ENCODE results near the gene SNURF. TPM values are rescaled to one million over a fixed set of nuclear protein-coding genes. Genes with fewer than 3 reads are reported as not detected.

SNURF gene
- total RNA-seq, 1 donor from 2014 or later: 16.5 TPM

DNA sequence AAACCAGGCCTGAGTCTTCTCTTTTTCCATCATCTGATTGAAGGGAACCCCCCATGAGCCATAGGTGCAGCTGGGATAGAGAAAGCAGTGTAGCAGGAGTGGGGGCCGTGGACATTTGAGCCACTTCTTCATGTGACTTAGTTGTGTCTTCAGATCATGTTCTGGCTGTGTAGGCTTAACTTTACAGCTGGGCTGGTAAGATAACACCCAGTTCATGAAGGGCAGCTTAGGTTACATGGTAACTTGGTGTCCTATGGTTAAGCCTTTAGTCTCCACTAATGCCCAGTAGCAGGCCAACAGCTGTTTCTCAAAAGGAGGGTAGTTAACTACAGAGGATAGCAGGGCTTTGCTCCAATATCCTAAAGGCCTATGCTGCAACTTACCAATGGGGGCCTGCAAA lies 11.4 kb upstream of the SNURF start:
- Histone ChIP-seq H3K79me2 (ENCODE audit: insufficient read depth, low read length) (no peaks in the 10 kb centered on the region), H3K27me3 (ENCODE audit: insufficient read depth, low read length) (no peaks in the 10 kb centered on the region), H2AFZ (ENCODE audit: low read depth, low read length) (no peak overlapping the region), H3K9ac (ENCODE audit: low read length) (no peak overlapping the region), H3K4me3 (ENCODE audit: insufficient read depth, low read depth, low read length) (no peak overlapping the region), H3K27ac (ENCODE audit: low read depth, low read length) (no peak overlapping the region), H3K9me3 (ENCODE audit: insufficient read depth, low read depth, low read length) (no peaks in the 10 kb centered on the region), H3K4me1 (ENCODE audit: insufficient read depth, low read length) (no peaks in the 10 kb centered on the region), H4K20me1 (ENCODE audit: insufficient read depth, low read length) (no peaks in the 10 kb centered on the region), H3K36me3 (ENCODE audit: insufficient read depth, low read length) (no peaks in the 10 kb centered on the region), H3K4me2 (ENCODE audit: low read length) (no peak overlapping the region)
- no peak for DNase-seq (ENCODE audit: low read depth)
- Mint-ChIP-seq H3K27me3 (ENCODE audit: low read depth, unreplicated experiment) (no peaks in the 10 kb centered on the region), H3K9me3 (ENCODE audit: unreplicated experiment) (peaks cover 3% of the 10 kb centered on the region), H3K27ac (ENCODE audit: unreplicated experiment) (no peak overlapping the region), H3K4me1 (ENCODE audit: low read depth, unreplicated experiment) (no peaks in the 10 kb centered on the region), H3K4me3 (ENCODE audit: unreplicated experiment) (no peak overlapping the region), H3K36me3 (ENCODE audit: low read depth, unreplicated experiment) (peaks cover 2% of the 10 kb centered on the region)
- no peak for FAIRE-seq
- no peak for TF ChIP-seq CTCF (IDR thresholded peaks at IDR 0.05; ENCODE audit: insufficient read depth, low read depth, low read length)
- TF ChIP-seq EZH2 (IDR thresholded peaks at IDR 0.05; ENCODE audit: insufficient read depth, low read length): no peak

- Histone ChIP-seq H3K4me2 (ENCODE audit: low read length) (no peak overlapping the region), H3K27ac (ENCODE audit: low read depth, low read length) (no peak overlapping the region), H3K9ac (ENCODE audit: low read length) (no peak overlapping the region), H3K4me3 (ENCODE audit: insufficient read depth, low read depth, low read length) (no peak overlapping the region), H3K36me3 (ENCODE audit: insufficient read depth, low read length) (no peaks in the 10 kb centered on the region), H3K4me1 (ENCODE audit: insufficient read depth, low read length) (no peaks in the 10 kb centered on the region), H4K20me1 (ENCODE audit: insufficient read depth, low read length) (no peaks in the 10 kb centered on the region), H2AFZ (ENCODE audit: low read depth, low read length) (no peak overlapping the region), H3K9me3 (ENCODE audit: insufficient read depth, low read depth, low read length) (peaks cover 5% of the 10 kb centered on the region), H3K79me2 (ENCODE audit: insufficient read depth, low read length) (no peaks in the 10 kb centered on the region), H3K27me3 (ENCODE audit: insufficient read depth, low read length) (no peaks in the 10 kb centered on the region)
- FAIRE-seq (no peak), DNase-seq (ENCODE audit: low read depth) (peak; percentile 2)
- Mint-ChIP-seq H3K27me3 (ENCODE audit: low read depth, unreplicated experiment) (no peaks in the 10 kb centered on the region), H3K4me3 (ENCODE audit: unreplicated experiment) (no peak overlapping the region), H3K36me3 (ENCODE audit: low read depth, unreplicated experiment) (peaks cover 2% of the 10 kb centered on the region), H3K27ac (ENCODE audit: unreplicated experiment) (no peak overlapping the region), H3K9me3 (ENCODE audit: unreplicated experiment) (peaks cover 3% of the 10 kb centered on the region), H3K4me1 (ENCODE audit: low read depth, unreplicated experiment) (no peaks in the 10 kb centered on the region)
- TF ChIP-seq EZH2 (IDR thresholded peaks at IDR 0.05; ENCODE audit: insufficient read depth, low read length): no peak
- TF ChIP-seq CTCF (IDR thresholded peaks at IDR 0.05; ENCODE audit: insufficient read depth, low read depth, low read length): no peak
Observed at GRCh38 chr15:24944954-24945353, 9.8 kb upstream of the SNURF start.

- H3K27me3 Mint-ChIP-seq (ENCODE audit: low read depth, unreplicated experiment): no peaks in the 10 kb centered on the region
- DNase-seq (ENCODE audit: low read depth): no peak
- H3K79me2 ChIP-seq (ENCODE audit: insufficient read depth, low read length): no peaks in the 10 kb centered on the region
- TF ChIP-seq EZH2 (IDR thresholded peaks at IDR 0.05; ENCODE audit: insufficient read depth, low read length): no peak
- TF ChIP-seq CTCF (IDR thresholded peaks at IDR 0.05; ENCODE audit: insufficient read depth, low read depth, low read length): no peak
- no peak overlapping the region for H3K4me3 ChIP-seq (ENCODE audit: insufficient read depth, low read depth, low read length)
- H3K4me1 Mint-ChIP-seq (ENCODE audit: low read depth, unreplicated experiment): no peaks in the 10 kb centered on the region
- H3K36me3 ChIP-seq (ENCODE audit: insufficient read depth, low read length): no peaks in the 10 kb centered on the region
- no peaks in the 10 kb centered on the region for H3K36me3 Mint-ChIP-seq (ENCODE audit: low read depth, unreplicated experiment)
- no peak overlapping the region for H3K27ac Mint-ChIP-seq (ENCODE audit: unreplicated experiment)
- H2AFZ ChIP-seq (ENCODE audit: low read depth, low read length): no peak overlapping the region
- no peak overlapping the region for H3K27ac ChIP-seq (ENCODE audit: low read depth, low read length)
- no peak for FAIRE-seq
- no peak overlapping the region for H3K4me3 Mint-ChIP-seq (ENCODE audit: unreplicated experiment)
- no peaks in the 10 kb centered on the region for H3K4me1 ChIP-seq (ENCODE audit: insufficient read depth, low read length)
- no peak overlapping the region for H3K4me2 ChIP-seq (ENCODE audit: low read length)
- H3K9me3 ChIP-seq (ENCODE audit: insufficient read depth, low read depth, low read length): peaks cover 5% of the 10 kb centered on the region
- H4K20me1 ChIP-seq (ENCODE audit: insufficient read depth, low read length): no peaks in the 10 kb centered on the region
- peaks cover 3% of the 10 kb centered on the region for H3K9me3 Mint-ChIP-seq (ENCODE audit: unreplicated experiment)
- H3K9ac ChIP-seq (ENCODE audit: low read length): no peak overlapping the region
- H3K27me3 ChIP-seq (ENCODE audit: insufficient read depth, low read length): no peaks in the 10 kb centered on the region
Observed at GRCh38 chr15:24945711-24946110, 9.1 kb upstream of the SNURF start.
